PFSK-1 (cell line): ENCODE measurements around the gene ELMO1.

Source experiments
- FOXP2 ChIP-seq: optimal IDR thresholded peaks from 2 replicates; pipeline ENCODE3; 2011; ENCODE audit warnings: borderline replicate concordance, control low read depth, inconsistent platforms; ENCODE audit not compliant: insufficient read depth; ENCODE audit errors: extremely low read length, extremely low read depth
- POLR2AphosphoS5 ChIP-seq: IDR thresholded peaks from 2 replicates; pipeline ENCODE4 v1.6.1; 2012; ENCODE audit warnings: low read depth, mild to moderate bottlenecking, control low read depth, low read length, moderate library complexity
- REST ChIP-seq, 2 experiments: IDR thresholded peaks; 2 replicates each; pipeline versions ENCODE4 v1.6.1 to v1.8.0; 2011 to 2012; ENCODE audit warnings: low read depth in 2 of 2, low read length in 2 of 2, control low read depth in 1 of 2, inconsistent platforms in 1 of 2, mild to moderate bottlenecking in 1 of 2, moderate library complexity in 1 of 2; ENCODE audit not compliant: insufficient read depth in 1 of 2
- SIN3A ChIP-seq: IDR thresholded peaks from 2 replicates; pipeline ENCODE4 v1.6.1; 2012; ENCODE audit warnings: mild to moderate bottlenecking, low read length, moderate library complexity, borderline replicate concordance; ENCODE audit not compliant: insufficient read depth
- TAF1 ChIP-seq: IDR thresholded peaks from 2 replicates; pipeline ENCODE4 v1.6.1; 2012; ENCODE audit warnings: low read length, control low read depth, borderline replicate concordance; ENCODE audit not compliant: insufficient read depth

GRCh38 chr7:36871355-36871738 lies 577.3 kb downstream of the ELMO1 start:
- TF ChIP-seq TAF1 (no peak), POLR2AphosphoS5 (no peak), REST (IDR thresholded peaks at IDR 0.05; ENCODE audit: insufficient read depth in 1 of 2, low read depth in 2 of 2, low read length in 2 of 2) (no peak), SIN3A (no peak), FOXP2 (no peak)
